IPS DF 4.7 (cell line): ENCODE data around the gene XKR7.
A peak's percentile ranks its signal among the peaks of the same experiment; 100 is the strongest.

ENCODE experiments used
- DNase-seq: peaks from one replicate; pipeline ENCODE4 v3.0.0-alpha.2; 2013; ENCODE audit warnings: low spot score; ENCODE audit errors: extremely low read depth

The XKR7 gene

GRCh38 chr20:31939661-31940060 lies 28.3 kb upstream of the XKR7 start:
- no peak for DNase-seq

- no peak for DNase-seq
These were observed 24.9 kb upstream of the XKR7 start for GRCh38 chr20:31943052-31943471.

GRCh38 chr20:31945319-31945718 lies 22.6 kb upstream of the XKR7 start:
- DNase-seq = no peak

- DNase-seq = no peak
These were observed 22.2 kb upstream of the XKR7 start for GRCh38 chr20:31945785-31946184.

- DNase-seq = no peak
These were observed 19.9 kb upstream of the XKR7 start for GRCh38 chr20:31948008-31948407.

GRCh38 chr20:31949877-31950646 lies 17.9 kb upstream of the XKR7 start:
- no peak for DNase-seq

GRCh38 chr20:31951203-31951529 lies 16.8 kb upstream of the XKR7 start:
- DNase-seq = no peak

- DNase-seq = peak; percentile 51
These were observed 16.2 kb upstream of the XKR7 start, which contains the start of gene PDRG1 for GRCh38 chr20:31951530-31952453. PDRG1 (minus strand) TSS chr20:31952046; CDS start chr20:31951961, 85 bp downstream.

GRCh38 chr20:31953556-31954148 lies 14.3 kb upstream of the XKR7 start:
- DNase-seq = no peak

GRCh38 chr20:31954500-31954899 lies 13.5 kb upstream of the XKR7 start:
- no peak for DNase-seq

- DNase-seq = no peak
These were observed 11.1 kb upstream of the XKR7 start for GRCh38 chr20:31956556-31957526.

- DNase-seq = no peak
These were observed 5.2 kb upstream of the XKR7 start for GRCh38 chr20:31962761-31963160.

- DNase-seq = no peak
These were observed 4.1 kb upstream of the XKR7 start for GRCh38 chr20:31963889-31964288.

- no peak for DNase-seq
These were observed 828 bp upstream of the XKR7 start for GRCh38 chr20:31966991-31967655.

GRCh38 chr20:31968291-31969126 lies 558 bp downstream of the XKR7 start:
- peak; percentile 46 for DNase-seq

- DNase-seq = no peak
These were observed 2.0 kb downstream of the XKR7 start for GRCh38 chr20:31969991-31970390.

- no peak for DNase-seq
These were observed 4.6 kb downstream of the XKR7 start for GRCh38 chr20:31972471-31973021.

- DNase-seq = no peak
These were observed 6.3 kb downstream of the XKR7 start for GRCh38 chr20:31974296-31974695.

- DNase-seq = no peak
These were observed 7.1 kb downstream of the XKR7 start for GRCh38 chr20:31974951-31975487.
